ENCODE measurements around the gene GALNT10. TPM values are rescaled to one million over a fixed set of nuclear protein-coding genes. Genes with fewer than 3 reads are reported as not detected.
A peak's percentile ranks its signal among the peaks of the same experiment; 100 is the strongest.

The GALNT10 gene
- total RNA-seq, 1 donor from 2014 or later: 11.5 TPM

GRCh38 chr5:154466671-154467070, 276.1 kb downstream of the GALNT10 start:
- H3K27me3 ChIP-seq: no peaks in the 10 kb centered on the region
- no peak for DNase-seq (ENCODE audit: extremely low spot score in 2 of 2)
- H3K4me1 ChIP-seq: no peaks in the 10 kb centered on the region
- no peak for TF ChIP-seq POLR2AphosphoS5 (IDR thresholded peaks at IDR 0.05; ENCODE audit: insufficient read depth in 1 of 2, low read depth in 1 of 2)
- TF ChIP-seq POLR2A (IDR thresholded peaks at IDR 0.05): no peak
- TF ChIP-seq CTCF (IDR thresholded peaks at IDR 0.05): no peak
- H3K9me3 ChIP-seq: no peaks in the 10 kb centered on the region
- H3K4me3 ChIP-seq: no peak overlapping the region
- H3K27ac ChIP-seq: no peak overlapping the region
- H3K36me3 ChIP-seq: no peaks in the 10 kb centered on the region
- intact Hi-C loops (cut with DNase I): loop anchor here (10.0 kb wide), 1 partner anchor 138 kb away; no protein-coding TSS in a partner anchor

GRCh38 chr5:154467655-154468354, 277.3 kb downstream of the GALNT10 start:
- Histone ChIP-seq H3K27me3 (no peaks in the 10 kb centered on the region), H3K36me3 (no peaks in the 10 kb centered on the region), H3K4me3 (no peak overlapping the region), H3K4me1 (no peaks in the 10 kb centered on the region), H3K9me3 (no peaks in the 10 kb centered on the region), H3K27ac (no peak overlapping the region)
- DNase-seq (ENCODE audit: extremely low spot score in 2 of 2): no peak
- intact Hi-C loops (cut with DNase I): loop anchor here (10.0 kb wide), 1 partner anchor 137 kb away; no protein-coding TSS in a partner anchor
- no peak for TF ChIP-seq POLR2AphosphoS5 (IDR thresholded peaks at IDR 0.05; ENCODE audit: insufficient read depth in 1 of 2, low read depth in 1 of 2)
- TF ChIP-seq CTCF (IDR thresholded peaks at IDR 0.05): peak; percentile 59 to 89 (median 78)
- no peak for TF ChIP-seq POLR2A (IDR thresholded peaks at IDR 0.05)

GRCh38 chr5:154470137-154470536, 279.6 kb downstream of the GALNT10 start:
- Histone ChIP-seq H3K27ac (no peak overlapping the region), H3K4me3 (no peak overlapping the region), H3K27me3 (peaks cover 9% of the 10 kb centered on the region), H3K9me3 (no peaks in the 10 kb centered on the region), H3K4me1 (peaks cover 9% of the 10 kb centered on the region), H3K36me3 (no peaks in the 10 kb centered on the region)
- intact Hi-C loops (cut with DNase I): no loop called here
- DNase-seq (ENCODE audit: extremely low spot score in 2 of 2): no peak
- TF ChIP-seq POLR2A (IDR thresholded peaks at IDR 0.05) (no peak), CTCF (IDR thresholded peaks at IDR 0.05) (no peak), POLR2AphosphoS5 (IDR thresholded peaks at IDR 0.05; ENCODE audit: insufficient read depth in 1 of 2, low read depth in 1 of 2) (no peak)

MicroRNA genes within 50 kb of the gene (microRNA counts, 767-probe panel; counts per million panel counts)
- microRNA hsa-miR-1294: 238 to 261 counts per million in 2 donors

Small RNA genes within 50 kb of the gene (microRNA-seq; reads per million reads assigned to microRNA genes)
- 4.3 reads per million for gene MIR1294 (ENCODE audit: borderline number of aligned reads, borderline replicate concordance)

Small RNA genes within 50 kb of the gene (small RNA-seq; reads per million reads assigned to genes)
- gene MIR1294 (not detected), gene RN7SL655P (not detected)

Other genes starting within 250 kb of the GALNT10 start
- 20.4 TPM for gene FAM114A2, start 151.8 kb upstream of the GALNT10 start, total RNA-seq
- gene MFAP3, start 151.8 kb upstream of the GALNT10 start, total RNA-seq: 38.5 TPM